ENCODE measurements around the gene FABP7. TPM values are rescaled to one million over a fixed set of nuclear protein-coding genes. Genes with fewer than 3 reads are reported as not detected.

Gene FABP7
- total and polyA plus RNA-seq, 4 donors = 0.03 to 10.4 TPM; not detected in 2

DNA sequence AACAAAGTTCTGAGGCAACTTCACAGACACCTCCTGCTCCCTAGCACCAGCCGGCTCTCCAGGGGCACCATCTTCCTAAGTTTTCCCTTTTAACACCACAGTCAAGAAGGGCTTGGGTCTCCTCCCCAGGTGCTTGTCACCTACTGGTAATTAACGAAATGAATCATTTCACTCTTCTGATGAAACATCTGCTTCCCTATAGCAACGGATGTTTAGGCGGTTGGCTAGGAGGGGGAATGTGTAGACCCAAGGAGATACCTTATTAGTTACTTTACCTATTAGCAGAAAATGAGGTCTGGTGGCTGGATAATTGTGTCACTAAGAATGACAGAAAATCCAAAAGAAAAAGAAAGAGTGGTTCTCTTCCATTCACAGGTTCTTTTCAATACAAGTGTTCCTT lies 46.3 kb upstream of the FABP7 start:
- H3K36me3 ChIP-seq (ENCODE audit: control insufficient read depth in 4 of 4, insufficient read depth in 4 of 4, low read length in 4 of 4) = no peaks in the 10 kb centered on the region
- WGBS, 2 donors = 40 to 64% methylated on average over 4 of the region's 4 CpGs

DNA sequence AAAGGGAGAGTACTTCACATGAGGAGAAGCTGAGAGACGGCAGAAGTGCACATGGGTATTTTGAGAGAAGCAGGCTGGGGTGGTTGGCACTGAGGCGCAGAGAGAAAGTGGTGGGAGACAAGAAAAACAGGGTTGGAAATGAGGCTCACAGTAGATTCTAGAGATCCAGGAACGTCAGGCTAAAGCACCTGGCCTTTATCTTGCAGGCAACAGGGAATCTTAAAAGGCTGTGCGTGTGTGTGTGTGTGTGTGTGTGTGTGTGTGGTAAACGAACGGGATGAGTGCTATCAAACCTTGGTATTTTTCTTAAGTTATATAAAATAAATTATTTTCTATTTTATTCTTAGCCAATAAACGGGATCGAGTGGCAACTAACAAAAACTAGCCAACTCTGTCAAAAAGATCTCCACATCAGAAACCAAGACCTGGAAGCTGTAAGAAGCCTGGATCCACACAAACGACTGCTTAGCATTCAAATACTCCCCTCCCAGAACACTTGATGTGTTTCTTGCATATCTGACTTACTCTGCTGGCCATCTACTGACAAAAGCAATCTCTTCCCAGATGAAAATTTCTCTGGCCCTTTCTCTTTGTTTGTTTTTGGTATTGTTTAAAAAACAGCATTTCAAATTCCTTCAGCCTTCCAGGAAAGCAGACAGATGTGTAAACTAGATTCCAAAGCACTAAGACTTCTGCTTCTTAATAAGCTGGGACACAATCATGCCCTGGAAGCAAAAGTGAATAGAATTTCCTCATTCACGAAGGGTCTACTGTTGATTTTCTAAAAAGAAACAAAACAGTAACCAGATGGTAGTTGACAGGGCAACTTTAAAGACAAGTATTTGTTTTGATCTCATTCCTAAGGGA lies 44.8 kb upstream of the FABP7 start:
- DNase-seq (peak in 2 of 3 donors; percentile 29 to 35), ATAC-seq (ENCODE audit: insufficient read depth, low FRiP score) (no peak)
- Histone ChIP-seq H3K4me3 (no peak overlapping the region), H3K4me1 (ENCODE audit: control insufficient read depth in 5 of 5, insufficient read depth in 5 of 5, low read length in 5 of 5) (no peaks in the 10 kb centered on the region), H3K9ac (ENCODE audit: insufficient read depth in 1 of 2, low read length in 2 of 2) (no peak overlapping the region), H3K9me3 (ENCODE audit: control insufficient read depth in 4 of 4, insufficient read depth in 3 of 4, low read length in 3 of 4) (no peaks in the 10 kb centered on the region), H3K27ac (ENCODE audit: low read depth in 1 of 2, low read length in 1 of 2) (no peak overlapping the region), H3K36me3 (ENCODE audit: control insufficient read depth in 4 of 4, insufficient read depth in 4 of 4, low read length in 4 of 4) (no peaks in the 10 kb centered on the region), H3K27me3 (ENCODE audit: control insufficient read depth in 3 of 3, insufficient read depth in 3 of 3, low read length in 2 of 3) (no peaks in the 10 kb centered on the region)
- TF ChIP-seq, protein P1, sequence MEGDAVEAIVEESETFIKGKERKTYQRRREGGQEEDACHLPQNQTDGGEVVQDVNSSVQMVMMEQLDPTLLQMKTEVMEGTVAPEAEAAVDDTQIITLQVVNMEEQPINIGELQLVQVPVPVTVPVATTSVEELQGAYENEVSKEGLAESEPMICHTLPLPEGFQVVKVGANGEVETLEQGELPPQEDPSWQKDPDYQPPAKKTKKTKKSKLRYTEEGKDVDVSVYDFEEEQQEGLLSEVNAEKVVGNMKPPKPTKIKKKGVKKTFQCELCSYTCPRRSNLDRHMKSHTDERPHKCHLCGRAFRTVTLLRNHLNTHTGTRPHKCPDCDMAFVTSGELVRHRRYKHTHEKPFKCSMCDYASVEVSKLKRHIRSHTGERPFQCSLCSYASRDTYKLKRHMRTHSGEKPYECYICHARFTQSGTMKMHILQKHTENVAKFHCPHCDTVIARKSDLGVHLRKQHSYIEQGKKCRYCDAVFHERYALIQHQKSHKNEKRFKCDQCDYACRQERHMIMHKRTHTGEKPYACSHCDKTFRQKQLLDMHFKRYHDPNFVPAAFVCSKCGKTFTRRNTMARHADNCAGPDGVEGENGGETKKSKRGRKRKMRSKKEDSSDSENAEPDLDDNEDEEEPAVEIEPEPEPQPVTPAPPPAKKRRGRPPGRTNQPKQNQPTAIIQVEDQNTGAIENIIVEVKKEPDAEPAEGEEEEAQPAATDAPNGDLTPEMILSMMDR (IDR thresholded peaks at IDR 0.05; ENCODE audit: control extremely low read depth, extremely low read depth) = no peak
- 64 to 70% methylated on average over 9 to 10 of the region's 10 CpGs for WGBS, 2 donors

More for the DNA sequence above, 46.3 kb upstream of the FABP7 start:
- Histone ChIP-seq H3K4me3 (no peak overlapping the region), H3K27me3 (ENCODE audit: control insufficient read depth in 3 of 3, insufficient read depth in 3 of 3, low read length in 2 of 3) (no peaks in the 10 kb centered on the region), H3K9me3 (ENCODE audit: control insufficient read depth in 4 of 4, insufficient read depth in 3 of 4, low read length in 3 of 4) (no peaks in the 10 kb centered on the region), H3K4me1 (ENCODE audit: control insufficient read depth in 5 of 5, insufficient read depth in 5 of 5, low read length in 5 of 5) (no peaks in the 10 kb centered on the region), H3K9ac (ENCODE audit: insufficient read depth in 1 of 2, low read length in 2 of 2) (no peak overlapping the region), H3K27ac (ENCODE audit: low read depth in 1 of 2, low read length in 1 of 2) (no peak overlapping the region)
- no peak for ATAC-seq (ENCODE audit: insufficient read depth, low FRiP score)
- TF ChIP-seq, protein P1 (IDR thresholded peaks at IDR 0.05; ENCODE audit: control extremely low read depth, extremely low read depth) = no peak
- no peak for DNase-seq

DNA sequence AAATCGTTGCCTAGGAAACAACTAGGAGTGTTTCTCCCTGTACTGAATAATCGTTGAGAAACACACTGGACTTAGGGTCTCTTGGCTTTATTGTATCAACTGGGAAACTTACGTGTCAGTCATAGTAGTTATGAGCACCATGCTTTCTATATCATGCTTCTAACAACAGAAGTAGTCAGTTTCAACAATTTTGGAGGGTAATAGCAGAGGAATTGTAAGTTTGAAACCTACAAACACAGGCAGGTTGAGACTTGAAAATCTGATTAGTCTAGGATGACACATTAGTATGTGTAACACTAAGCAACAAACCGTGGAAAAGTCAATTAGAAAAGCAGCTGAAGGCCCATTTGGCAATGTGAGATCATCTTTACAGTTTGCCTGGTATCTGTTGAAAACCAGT lies 43.9 kb upstream of the FABP7 start:
- H3K4me3 ChIP-seq = no peak overlapping the region
- no peaks in the 10 kb centered on the region for H3K27me3 ChIP-seq (ENCODE audit: control insufficient read depth in 3 of 3, insufficient read depth in 3 of 3, low read length in 2 of 3)
- no peaks in the 10 kb centered on the region for H3K9me3 ChIP-seq (ENCODE audit: control insufficient read depth in 4 of 4, insufficient read depth in 3 of 4, low read length in 3 of 4)
- DNase-seq (no peak), ATAC-seq (ENCODE audit: insufficient read depth, low FRiP score) (no peak)
- TF ChIP-seq, protein P1 (IDR thresholded peaks at IDR 0.05; ENCODE audit: control extremely low read depth, extremely low read depth) = no peak
- 73 to 86% methylated on average over 4 of the region's 4 CpGs for WGBS, 2 donors
- H3K36me3 ChIP-seq (ENCODE audit: control insufficient read depth in 4 of 4, insufficient read depth in 4 of 4, low read length in 4 of 4) = no peaks in the 10 kb centered on the region
- no peak overlapping the region for H3K27ac ChIP-seq (ENCODE audit: low read depth in 1 of 2, low read length in 1 of 2)
- no peak overlapping the region for H3K9ac ChIP-seq (ENCODE audit: insufficient read depth in 1 of 2, low read length in 2 of 2)
- H3K4me1 ChIP-seq (ENCODE audit: control insufficient read depth in 5 of 5, insufficient read depth in 5 of 5, low read length in 5 of 5) = no peaks in the 10 kb centered on the region
